ENCODE data around the gene SEMA4B. TPM values are rescaled to one million over a fixed set of nuclear protein-coding genes. Genes with fewer than 3 reads are reported as not detected.

Gene SEMA4B
- total and polyA plus RNA-seq, 11 donors, result 13.8 to 105 (median 21.0) TPM

GRCh38 chr15:90165659-90166489 is 35.3 kb upstream of the SEMA4B start:
- WGBS, 4 donors, result 42 to 49% (median 44%) methylated on average over 14 of the region's 14 CpGs
- H3K36me3 ChIP-seq, result no peaks in the 10 kb centered on the region
- intact Hi-C loops (cut with DNase I), result no loop called here
- TF ChIP-seq POLR2A (IDR thresholded peaks at IDR 0.05), result no peak
- no peak for TF ChIP-seq CTCF (IDR thresholded peaks at IDR 0.05)
- H3K9me3 ChIP-seq, result no peaks in the 10 kb centered on the region
- peaks cover 0 to 27% (median 0%) of the 10 kb centered on the region in 12 donors for H3K4me1 ChIP-seq
- peak overlapping the region in 7 of 12 donors; percentile 10 to 82 (median 57) for H3K27ac ChIP-seq
- peak in 4 of 5 donors; percentile 23 to 74 (median 64) for DNase-seq
- H3K27me3 ChIP-seq, result no peaks in the 10 kb centered on the region
- ATAC-seq, result peak; percentile 36 to 89 (median 82)
- no peak overlapping the region for H3K4me3 ChIP-seq

- peaks cover 0 to 16% (median 0%) of the 10 kb centered on the region in 12 donors for H3K4me1 ChIP-seq
- H3K27ac ChIP-seq, result no peak overlapping the region
- TF ChIP-seq CTCF (IDR thresholded peaks at IDR 0.05) (no peak), POLR2A (IDR thresholded peaks at IDR 0.05) (no peak)
- H3K27me3 ChIP-seq, result no peaks in the 10 kb centered on the region
- intact Hi-C loops (cut with DNase I), result no loop called here
- H3K4me3 ChIP-seq, result no peak overlapping the region
- no peak for ATAC-seq
- no peaks in the 10 kb centered on the region for H3K36me3 ChIP-seq
- 95 to 97% (median 95%) methylated on average over 4 of the region's 4 CpGs for WGBS, 4 donors
- no peak for DNase-seq
- H3K9me3 ChIP-seq, result no peaks in the 10 kb centered on the region
These were observed 34.0 kb upstream of the SEMA4B start for GRCh38 chr15:90167121-90167520.

- H3K9me3 ChIP-seq, result no peaks in the 10 kb centered on the region
- no peaks in the 10 kb centered on the region for H3K27me3 ChIP-seq
- peak overlapping the region in 1 of 12 donors; percentile 54 for H3K27ac ChIP-seq
- peaks cover 0 to 20% (median 6%) of the 10 kb centered on the region in 12 donors for H3K4me1 ChIP-seq
- DNase-seq (no peak), ATAC-seq (no peak)
- 81 to 88% (median 85%) methylated on average over 1 of the region's 1 CpG for WGBS, 4 donors
- no peaks in the 10 kb centered on the region for H3K36me3 ChIP-seq
- TF ChIP-seq POLR2A (IDR thresholded peaks at IDR 0.05), result no peak
- TF ChIP-seq CTCF (IDR thresholded peaks at IDR 0.05), result no peak
- H3K4me3 ChIP-seq, result no peak overlapping the region
- intact Hi-C loops (cut with DNase I), result no loop called here
These were observed 29.5 kb upstream of the SEMA4B start for GRCh38 chr15:90171623-90172022.

- Histone ChIP-seq H3K9me3 (no peaks in the 10 kb centered on the region), H3K4me1 (peaks cover 0 to 20% (median 7%) of the 10 kb centered on the region in 12 donors), H3K4me3 (no peak overlapping the region), H3K27me3 (no peaks in the 10 kb centered on the region), H3K27ac (peak overlapping the region in 5 of 12 donors; percentile 32 to 99 (median 94)), H3K36me3 (no peaks in the 10 kb centered on the region)
- no peak for DNase-seq
- 66 to 76% (median 68%) methylated on average over 7 of the region's 7 CpGs for WGBS, 4 donors
- TF ChIP-seq CTCF (IDR thresholded peaks at IDR 0.05) (no peak), POLR2A (IDR thresholded peaks at IDR 0.05) (no peak)
- intact Hi-C loops (cut with DNase I), result no loop called here
- no peak for ATAC-seq
These were observed 27.8 kb upstream of the SEMA4B start for GRCh38 chr15:90173372-90173771.
